Posterior cingulate gyrus (tissue), 11 donors: ENCODE measurements around the gene KPNA5.
A peak's percentile ranks its signal among the peaks of the same experiment; 100 is the strongest.
"Not testable (repeated sequence)": the region's sequence is repeated elsewhere in the genome, so short reads cannot be mapped to it uniquely, and the experiment has no call there.

ENCODE experiments used
- DNase-seq, 10 donors: peaks; one replicate each; pipeline versions ENCODE4 v3.0.0 to v3.0.0-alpha.2; 2020 to 2021; ENCODE audit warnings: mixed read lengths in 3 of 10
- intact Hi-C: fragments of 100-400 bp; cut with DNase I; formaldehyde crosslinking; loops from one replicate; pipeline ENCODE4 v1.15.1; 2023

Gene KPNA5

DNA sequence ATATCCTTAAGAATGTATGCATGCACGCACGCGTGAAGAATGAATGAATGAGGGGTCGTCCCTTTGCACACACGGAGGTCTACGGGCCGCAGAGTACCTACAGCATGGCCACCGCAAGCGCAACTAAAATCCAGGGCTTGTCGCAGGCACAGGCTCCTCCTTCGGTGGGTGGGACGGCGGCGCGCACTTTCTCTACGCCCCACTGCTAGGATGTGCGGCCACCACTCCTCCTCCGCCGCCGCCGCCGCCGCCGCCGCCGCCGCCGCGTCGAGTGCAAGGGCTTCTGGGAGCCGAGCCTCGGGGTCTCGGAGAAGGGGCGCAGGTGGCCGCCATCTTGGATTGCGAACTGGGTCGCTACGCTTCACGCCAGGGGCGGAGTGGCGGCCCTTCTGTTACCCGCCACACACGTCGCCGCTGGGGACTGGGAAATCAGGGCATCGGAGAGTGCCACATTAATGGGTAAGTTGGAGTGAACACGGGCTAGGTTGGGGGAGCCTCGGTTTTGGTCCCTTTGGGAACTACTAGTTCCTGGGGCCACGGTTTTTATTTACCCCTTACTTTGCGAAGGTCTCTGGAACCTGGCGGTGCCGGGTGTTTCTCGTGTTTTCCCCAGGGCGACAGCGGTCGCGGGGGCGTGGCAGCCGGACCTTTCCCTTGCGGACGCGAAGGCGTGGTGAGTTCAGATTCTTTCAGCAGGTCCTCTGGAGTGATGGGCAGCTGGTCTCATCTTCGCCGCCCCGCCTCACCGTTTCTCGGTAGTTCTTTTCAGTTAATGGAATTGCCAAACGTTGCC is at the start of gene KPNA5:
TSS of gene KPNA5 (plus strand) at position 332 of the 793 bp plus-strand sequence. CDS start at position 456, 124 bp downstream.
- intact Hi-C loops: no loop called here
- peak; percentile 76 to 99 (median 90) for DNase-seq

DNA sequence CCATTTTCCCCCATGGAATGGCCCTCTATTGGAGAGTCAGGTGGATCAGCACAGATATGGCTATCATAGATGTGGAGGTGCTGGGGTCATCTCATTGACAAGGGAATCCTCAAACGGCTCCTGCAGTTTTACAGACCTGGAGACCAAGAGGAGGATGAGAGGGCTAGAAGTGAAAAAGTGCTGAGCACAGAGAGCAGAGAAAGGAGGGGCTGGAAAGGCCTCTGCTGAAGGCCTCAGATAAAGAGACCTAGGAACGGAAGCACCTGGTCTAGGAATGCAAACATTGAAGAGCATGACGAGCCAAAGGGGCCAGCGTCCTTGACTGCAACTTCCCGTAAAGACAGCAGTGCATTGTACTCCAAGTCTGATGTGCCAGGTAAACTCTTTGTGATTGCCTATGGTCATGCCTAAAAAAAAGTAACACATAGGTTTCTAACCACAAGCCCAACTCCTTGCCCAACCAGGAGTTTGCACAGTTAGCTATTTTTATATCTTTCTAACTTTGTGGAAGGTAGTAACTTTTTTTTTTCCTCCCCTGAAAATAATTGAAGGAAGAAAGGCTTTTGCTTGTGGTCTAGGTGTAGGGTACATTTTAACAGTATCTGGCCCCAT is 49.5 kb upstream of the KPNA5 start:
- DNase-seq: no peak

DNA sequence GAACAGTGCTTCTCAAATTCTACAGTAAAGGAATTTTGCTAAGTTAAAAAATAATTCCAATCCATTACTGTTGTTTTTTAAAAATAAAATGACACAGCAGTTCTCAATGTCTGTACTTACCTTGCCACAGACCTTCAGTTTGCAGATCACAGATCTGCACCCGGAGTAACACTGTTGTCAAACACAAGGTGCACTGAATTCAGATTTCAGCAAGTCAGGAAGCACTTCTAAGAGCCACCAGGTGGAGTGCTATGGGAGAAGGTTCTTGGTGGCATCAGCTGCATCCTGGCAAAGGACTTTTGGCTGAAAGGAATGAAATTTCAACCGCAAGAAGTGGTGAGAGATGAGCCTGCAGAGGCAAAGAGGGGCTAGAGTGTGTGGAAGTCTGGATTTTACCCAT is 47.3 kb upstream of the KPNA5 start:
- DNase-seq: no peak
- intact Hi-C loops: no loop called here

More for the DNA sequence above, 49.5 kb upstream of the KPNA5 start:
- intact Hi-C loops: no loop called here

DNA sequence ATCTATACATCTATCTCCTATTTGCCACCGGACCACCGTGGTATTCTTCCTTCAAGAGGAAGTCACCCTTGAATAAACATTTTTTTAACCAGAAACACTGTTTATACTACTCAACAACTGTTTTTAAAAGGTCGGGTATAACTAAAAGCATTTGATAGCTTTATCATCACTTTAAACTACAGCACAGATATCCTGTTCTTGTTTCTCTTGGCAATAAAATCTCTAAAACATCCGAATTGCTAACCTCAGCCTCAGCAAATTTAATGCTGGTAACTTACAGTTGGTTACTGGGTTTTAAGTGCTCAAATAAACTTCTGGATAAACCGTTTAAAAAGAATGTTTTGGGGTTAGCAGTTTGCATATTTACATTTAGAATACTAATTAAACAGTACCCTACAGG is 32.9 kb upstream of the KPNA5 start:
- intact Hi-C loops: no loop called here
- DNase-seq: no peak

- DNase-seq: no peak
- intact Hi-C loops: no loop called here
Measured at GRCh38 chr6:116649129-116649528, 31.9 kb upstream of the KPNA5 start.

- intact Hi-C loops: no loop called here
Measured at GRCh38 chr6:116651916-116652315, 29.1 kb upstream of the KPNA5 start.

DNA sequence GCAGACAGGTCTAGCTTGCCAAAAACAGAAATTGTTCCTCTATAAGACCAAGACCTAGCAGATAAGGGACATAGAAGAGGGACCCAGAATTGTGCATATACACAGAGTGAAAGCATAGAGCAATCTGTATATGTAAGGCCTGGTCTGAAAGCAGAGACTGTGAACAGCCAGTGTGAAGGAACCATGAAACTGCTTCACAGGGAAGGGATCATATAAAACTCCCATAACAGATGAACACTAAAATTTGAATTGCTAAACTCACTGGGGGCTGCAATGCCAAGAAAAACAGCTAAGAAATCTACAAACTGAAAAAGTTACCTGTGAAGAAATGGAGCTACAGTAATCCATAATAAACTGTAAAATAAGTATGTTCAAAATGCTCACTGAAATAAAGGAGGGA is 19.4 kb upstream of the KPNA5 start:
- intact Hi-C loops: no loop called here

More at GRCh38 chr6:116651916-116652315, 29.1 kb upstream of the KPNA5 start:
- DNase-seq: no peak

DNA sequence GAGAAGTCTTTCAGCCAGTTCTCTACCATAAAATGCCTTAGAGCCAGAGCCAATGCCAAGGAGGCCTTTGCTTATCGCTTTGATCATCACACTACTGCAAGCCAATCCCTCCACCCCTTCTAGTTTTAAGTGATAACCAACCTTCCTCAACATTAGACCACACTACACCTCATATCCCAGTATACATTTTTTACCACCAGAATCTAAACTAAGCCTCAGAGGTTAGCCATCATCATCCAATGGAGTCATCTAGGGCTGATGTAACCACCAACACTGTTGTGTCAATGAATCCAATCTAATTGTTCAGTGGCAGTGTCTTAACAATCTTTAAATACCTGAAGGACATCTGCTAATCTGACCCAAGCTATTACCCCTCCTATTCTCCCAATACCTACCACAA is 18.8 kb upstream of the KPNA5 start:
- DNase-seq: no peak
- intact Hi-C loops: no loop called here

More for the DNA sequence above, 19.4 kb upstream of the KPNA5 start:
- DNase-seq: no peak

DNA sequence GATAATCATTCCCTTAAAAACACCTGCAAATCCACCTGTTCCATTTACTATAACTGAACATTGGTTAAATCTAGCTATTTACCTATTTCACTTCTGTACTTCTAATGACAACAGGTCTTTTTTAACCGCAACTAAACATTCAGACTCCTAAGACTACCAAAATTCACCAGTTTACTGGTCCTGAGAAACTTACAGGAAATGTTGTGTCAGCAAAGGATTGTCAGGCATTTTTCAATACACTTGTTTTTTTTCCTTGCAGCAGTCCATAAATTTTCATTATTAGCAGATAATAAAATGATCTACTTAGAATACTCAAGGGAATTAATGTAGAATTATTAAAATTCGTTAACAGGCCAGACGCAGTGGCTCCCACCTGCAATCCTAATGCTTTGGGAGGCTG is 17.7 kb upstream of the KPNA5 start:
- DNase-seq: no peak
- intact Hi-C loops: no loop called here

DNA sequence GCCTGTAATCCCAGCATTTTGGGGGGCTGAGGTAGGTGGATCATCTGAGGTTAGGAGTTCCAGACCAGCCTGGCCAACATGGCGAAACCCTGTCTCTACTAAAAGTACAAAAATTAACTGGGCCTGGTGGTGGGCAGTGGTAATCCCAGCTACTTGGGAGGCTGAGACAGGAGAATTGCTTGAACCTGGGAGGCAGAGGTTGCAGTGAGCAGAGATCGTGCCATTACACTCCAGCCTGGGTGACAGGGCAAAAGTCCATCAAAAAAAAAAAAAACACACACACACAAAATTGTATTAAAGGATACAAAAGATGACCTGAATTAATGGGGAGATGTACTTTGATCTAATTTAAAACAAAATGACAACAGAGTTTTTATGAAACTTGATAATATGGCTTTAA is 16.8 kb upstream of the KPNA5 start:
- DNase-seq, intact Hi-C loops: not testable (repeated sequence)

- intact Hi-C loops: no loop called here
- no peak for DNase-seq
Measured at GRCh38 chr6:116665464-116665863, 15.5 kb upstream of the KPNA5 start.

DNA sequence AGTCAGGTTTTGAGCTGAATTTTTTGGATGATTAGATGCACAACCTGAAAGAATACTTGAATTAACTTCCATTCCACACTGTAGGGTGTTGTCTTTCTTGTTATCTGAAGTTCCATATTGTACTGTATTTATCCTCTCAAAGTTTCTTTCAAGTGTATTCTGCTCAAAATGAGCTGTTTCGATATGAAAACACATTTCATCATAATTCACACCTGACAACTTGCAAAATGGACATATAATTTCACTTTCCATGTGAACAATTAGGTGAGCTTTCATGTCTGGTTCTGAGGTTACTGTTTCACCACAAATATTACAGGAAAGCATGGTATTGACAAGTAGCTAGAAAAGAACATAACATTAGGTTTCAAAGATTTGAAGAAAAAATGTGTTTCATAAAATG is 14.1 kb upstream of the KPNA5 start:
- no peak for DNase-seq
- intact Hi-C loops: no loop called here

DNA sequence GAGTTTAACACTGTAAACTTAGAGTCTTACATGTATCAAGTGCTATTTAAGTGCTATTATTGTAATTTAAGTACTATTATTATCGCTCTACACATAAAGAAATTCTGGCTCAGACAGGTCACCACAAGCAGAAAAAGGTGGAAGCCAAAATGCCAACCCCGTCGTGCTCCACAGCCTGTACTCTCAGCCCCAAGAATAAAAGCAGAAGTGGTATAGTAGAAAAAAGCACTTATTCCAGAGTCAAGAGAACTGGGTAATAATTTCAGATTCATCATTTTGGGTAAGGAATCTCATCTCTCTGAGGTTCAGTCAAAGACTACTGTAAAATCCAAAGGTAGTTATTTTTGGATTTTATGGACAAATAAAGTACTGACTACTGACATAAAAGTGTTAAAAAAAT is 13.4 kb upstream of the KPNA5 start:
- intact Hi-C loops: no loop called here
- DNase-seq: no peak

- intact Hi-C loops: no loop called here
- DNase-seq: no peak
Measured at GRCh38 chr6:116672306-116672705, 8.7 kb upstream of the KPNA5 start.

DNA sequence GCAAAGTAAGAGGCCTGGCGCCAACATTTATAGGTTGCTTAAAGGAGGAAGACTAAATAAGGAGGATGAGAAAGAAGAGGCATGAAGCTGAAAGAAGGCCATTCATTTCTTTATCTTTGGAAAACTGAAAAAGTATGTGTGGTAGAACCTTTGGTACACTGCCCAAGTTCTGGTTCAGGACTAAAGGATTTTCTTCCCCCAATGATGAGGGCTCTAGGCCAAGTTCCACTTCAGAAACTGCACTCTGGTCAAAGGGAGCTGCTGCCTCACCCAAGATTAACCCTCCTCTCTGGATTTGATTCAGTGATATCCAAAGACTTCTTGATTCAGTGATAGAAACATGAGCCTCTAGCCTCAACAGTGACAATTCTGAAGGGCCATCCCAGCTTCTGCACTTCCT is 5.0 kb upstream of the KPNA5 start:
- intact Hi-C loops: no loop called here
- DNase-seq: no peak

- intact Hi-C loops: no loop called here
- DNase-seq: no peak
Measured at GRCh38 chr6:116682334-116682712, 1.3 kb downstream of the KPNA5 start.

DNA sequence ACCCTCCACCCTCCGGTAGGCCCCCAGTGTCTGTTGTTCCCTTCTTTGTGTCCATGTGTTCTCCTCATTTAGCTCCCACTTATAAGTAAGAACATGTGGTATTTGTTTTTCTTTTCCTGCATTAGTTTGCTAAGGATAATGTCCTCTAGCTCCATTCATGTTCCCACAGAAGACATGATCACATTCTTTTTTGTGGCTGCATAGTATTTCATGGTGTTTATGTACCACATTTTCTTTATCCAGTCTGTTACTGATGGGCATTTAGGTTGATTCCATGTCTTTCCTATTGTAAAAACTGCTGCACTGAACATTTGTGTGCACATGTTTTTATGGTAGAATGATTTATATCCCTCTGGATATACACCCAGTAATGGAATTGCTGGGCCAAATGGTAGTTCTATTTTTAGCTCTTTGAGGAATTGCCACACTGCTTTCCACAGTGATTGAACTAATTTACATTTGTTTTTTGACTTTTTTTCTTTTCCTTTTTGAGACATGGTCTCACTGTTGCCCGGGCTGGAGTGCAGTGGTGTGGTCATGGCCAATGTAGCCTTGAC is 4.5 kb downstream of the KPNA5 start:
- intact Hi-C loops: no loop called here
- DNase-seq: no peak

DNA sequence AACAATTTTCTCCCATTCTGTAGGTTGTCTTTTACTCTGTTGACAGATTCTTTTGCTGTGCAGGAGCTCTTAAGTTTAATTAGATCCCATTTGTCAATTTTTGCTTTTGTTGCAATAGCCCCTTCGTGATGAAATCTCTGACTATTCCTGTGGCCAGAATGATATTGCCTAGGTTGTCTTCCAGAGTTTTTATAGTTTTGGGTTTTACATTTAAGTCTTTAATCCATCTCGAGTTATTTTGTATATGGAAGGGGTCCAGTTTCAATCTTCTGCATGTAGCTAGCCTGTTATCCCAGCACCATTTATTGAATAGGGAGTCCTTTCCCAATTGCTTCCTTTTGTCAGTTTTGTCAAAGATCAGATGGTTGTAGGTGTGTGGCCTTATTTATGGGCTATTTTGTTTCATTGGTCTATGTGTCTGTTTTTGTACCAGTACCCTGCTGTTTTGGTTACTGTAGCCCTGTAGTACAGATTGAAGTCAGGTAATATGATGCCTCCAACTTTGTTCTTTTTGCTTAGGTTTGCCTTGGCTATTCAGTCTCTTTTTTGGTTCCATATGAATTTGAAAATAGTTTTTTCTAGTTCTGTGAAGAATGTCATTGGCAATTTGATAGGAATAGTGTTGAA is 5.6 kb downstream of the KPNA5 start:
- DNase-seq, intact Hi-C loops: not testable (repeated sequence)

- no peak for DNase-seq
- intact Hi-C loops: no loop called here
Measured at GRCh38 chr6:116691154-116691553, 10.1 kb downstream of the KPNA5 start.

DNA sequence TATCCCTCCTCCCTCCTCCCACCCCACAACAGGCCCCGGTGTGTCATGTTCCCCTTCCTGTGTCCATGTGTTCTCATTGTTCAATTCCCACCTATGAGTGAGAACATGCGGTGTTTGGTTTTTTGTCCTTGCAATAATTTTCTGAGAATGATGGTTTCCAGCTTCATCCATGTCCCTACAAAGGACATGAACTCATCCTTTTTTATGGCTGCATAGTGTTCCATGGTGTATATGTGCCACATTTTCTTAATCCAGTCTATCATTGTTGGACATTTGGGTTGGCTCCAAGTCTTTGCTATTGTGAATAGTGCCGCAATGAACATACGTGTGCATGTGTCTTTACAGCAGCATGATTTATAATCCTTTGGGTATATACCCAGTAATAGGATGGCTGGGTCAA is 11.9 kb downstream of the KPNA5 start:
- DNase-seq, intact Hi-C loops: not testable (repeated sequence)

DNA sequence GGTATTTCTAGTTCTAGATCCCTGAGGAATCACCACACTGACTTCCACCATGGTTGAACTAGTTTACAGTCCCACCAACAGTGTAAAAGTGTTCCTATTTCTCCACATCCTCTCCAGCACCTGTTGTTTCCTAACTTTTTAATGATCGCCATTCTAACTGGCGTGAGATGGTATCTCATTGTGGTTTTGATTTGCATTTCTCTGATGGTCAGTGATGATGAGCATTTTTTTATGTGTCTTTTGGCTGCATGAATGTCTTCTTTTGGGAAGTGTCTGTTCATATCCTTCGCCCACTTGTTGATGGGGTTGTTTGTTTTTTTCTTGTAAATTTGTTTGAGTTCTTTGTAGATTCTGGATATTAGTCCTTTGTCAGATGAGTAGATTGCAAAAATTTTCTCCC is 12.3 kb downstream of the KPNA5 start:
- DNase-seq, intact Hi-C loops: not testable (repeated sequence)
